Smooth muscle cell of the coronary artery (primary cell): ENCODE data around the gene KIAA0319L. TPM values are rescaled to one million over a fixed set of nuclear protein-coding genes. Genes with fewer than 3 reads are reported as not detected.

Experiments
- total RNA-seq: library from RNA; depleted of rRNA; stranded (reverse); fragments of >200 nt; gene quantifications from 2 replicates; pipeline ENCODE4 v1.2.3, GENCODE V29; 2014; ENCODE audit warnings: low replicate concordance

KIAA0319L gene
- total RNA-seq = 26.0 and 32.8 TPM in 2 replicates

DNA sequence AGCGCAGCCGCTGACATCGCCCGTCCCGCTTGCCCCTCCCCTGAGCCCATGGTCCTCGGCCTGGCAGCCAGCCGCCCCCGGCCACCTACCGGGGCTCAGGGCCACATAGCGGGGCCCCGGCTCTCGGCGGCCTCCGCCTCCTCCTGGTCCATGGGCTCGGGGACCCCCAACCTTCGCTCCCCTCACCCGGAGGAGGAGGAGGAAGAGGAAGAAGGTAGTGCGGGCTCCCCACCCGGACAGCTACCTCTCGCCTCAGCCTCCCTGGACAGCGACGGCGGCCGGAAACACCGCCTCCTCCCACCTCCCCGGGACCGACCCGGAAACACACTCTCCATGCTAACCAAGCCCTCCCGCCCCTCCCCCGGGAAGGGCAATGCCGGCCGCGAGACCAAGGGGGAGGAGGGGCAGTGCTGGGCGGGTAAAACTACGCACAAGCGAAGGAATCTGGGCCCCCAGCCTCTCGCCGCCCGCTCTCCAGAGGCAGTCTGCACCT is at the start of gene KIAA0319L:
TSS of gene KIAA0319L (minus strand) at position 286 of the 493 bp plus-strand sequence. CDS start 2,912 bp downstream, outside the sequence.

DNA sequence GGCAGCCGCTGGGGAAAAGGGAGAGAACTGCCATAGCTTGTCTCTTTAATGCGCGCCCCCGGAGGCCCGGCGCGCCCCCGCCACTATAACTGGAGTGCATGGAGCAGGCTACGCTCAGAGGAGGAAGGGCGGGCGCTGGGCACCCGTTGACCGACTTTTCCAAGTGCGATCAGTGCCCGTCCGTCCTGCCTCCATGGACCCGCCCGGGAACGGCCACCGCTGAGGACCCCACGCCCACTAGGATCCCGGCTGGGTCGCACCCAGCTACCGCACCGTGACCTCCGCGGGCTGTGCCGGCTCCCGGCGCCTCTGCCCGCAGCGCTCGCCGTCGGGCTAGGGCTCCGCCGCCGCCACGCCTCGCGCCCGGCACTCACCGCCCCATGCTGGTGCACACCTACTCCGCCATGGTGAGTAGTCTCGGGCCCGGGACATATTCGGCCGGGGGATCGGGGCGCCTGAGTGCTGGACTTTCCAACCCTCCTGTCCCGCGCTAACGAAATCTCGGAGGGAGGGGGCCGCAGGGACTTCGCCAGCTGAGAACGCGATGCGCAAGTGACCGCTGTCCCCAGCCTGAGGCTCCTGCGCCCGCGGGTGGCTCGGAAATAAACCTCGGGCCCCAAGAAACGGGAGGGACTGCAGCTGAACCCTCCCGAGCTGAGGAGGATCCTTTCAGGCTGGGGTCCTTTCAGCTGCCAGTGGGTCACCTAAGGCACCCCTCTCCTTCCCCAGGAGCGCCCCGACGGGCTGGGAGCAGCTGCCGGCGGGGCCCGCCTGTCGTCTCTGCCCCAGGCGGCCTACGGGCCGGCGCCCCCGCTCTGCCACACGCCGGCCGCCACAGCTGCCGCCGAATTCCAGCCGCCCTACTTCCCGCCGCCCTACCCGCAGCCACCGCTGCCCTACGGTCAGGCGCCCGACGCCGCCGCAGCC is 16.3 kb upstream of the KIAA0319L start, which contains the start of gene TFAP2E:
TSS of gene TFAP2E (plus strand) at position 117 of the 927 bp plus-strand sequence. CDS start at position 381, 264 bp downstream.

DNA sequence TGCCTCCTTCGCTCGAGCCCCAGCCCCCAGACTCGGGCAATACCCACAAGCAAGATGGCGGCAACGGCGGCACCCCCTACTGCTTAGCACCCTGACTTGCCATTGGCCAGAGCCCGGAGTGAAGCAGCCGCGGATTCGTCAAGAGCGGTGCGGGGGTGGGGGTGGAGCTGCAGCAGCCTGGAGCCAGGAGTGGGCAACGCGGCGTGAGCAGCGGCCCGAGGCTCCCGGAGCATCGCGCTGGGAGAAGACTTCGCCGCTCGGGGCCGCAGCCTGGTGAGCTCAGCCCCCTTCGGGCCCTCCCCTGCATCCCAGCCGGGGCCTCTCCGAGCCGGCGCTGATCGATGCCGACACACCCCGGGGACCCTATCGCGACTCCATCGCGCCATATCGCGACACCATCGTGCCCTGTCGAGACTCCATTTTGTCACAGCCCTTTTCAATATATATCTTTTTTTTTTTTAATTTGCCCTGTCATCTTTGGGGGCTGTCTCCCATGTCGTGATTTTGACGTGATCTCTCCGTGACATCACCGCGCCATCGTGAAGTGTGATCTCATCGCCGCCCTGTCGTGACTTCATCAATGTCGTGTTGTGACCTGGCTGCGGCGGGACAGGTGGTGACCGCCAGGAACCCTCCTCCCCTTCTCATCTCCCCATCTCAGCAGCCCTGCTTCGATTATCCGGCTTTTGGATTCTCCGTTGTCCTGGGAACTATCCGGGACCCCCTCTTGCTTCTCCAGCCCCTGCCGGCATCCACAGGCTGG is 589 bp upstream of the KIAA0319L start, which contains the start of gene NCDN:
TSS of gene NCDN (plus strand) at position 189 of the 763 bp plus-strand sequence. CDS start at position 581, 392 bp downstream.

Other genes with a start within 250 kb of the KIAA0319L start
- gene NCDN, start 396 bp upstream of the KIAA0319L start, total RNA-seq = 13.5 and 16.6 TPM in 2 replicates
- 0.08 TPM in 1 of 2 replicates, not detected in the other for gene TFAP2E, start 15.9 kb upstream of the KIAA0319L start, total RNA-seq
- 8.8 and 18.3 TPM in 2 replicates for gene PSMB2, start 84.1 kb upstream of the KIAA0319L start, total RNA-seq
- 16.5 and 23.6 TPM in 2 replicates for gene C1orf216, start 161.5 kb upstream of the KIAA0319L start, total RNA-seq
- 1.6 and 4.7 TPM in 2 replicates for gene CLSPN, start 212.6 kb upstream of the KIAA0319L start, total RNA-seq